Mononuclear cell (primary cell): Measurements from ENCODE around the gene TSPAN17. TPM values are rescaled to one million over a fixed set of nuclear protein-coding genes. Genes with fewer than 3 reads are reported as not detected.

Experiments
- H3K27me3 ChIP-seq: 2 replicates; pipeline ENCODE4 v1.6.0; 2011; ENCODE audit warnings: low read length, control low read depth; ENCODE audit not compliant: insufficient read depth
- H3K4me1 ChIP-seq: 2 replicates; pipeline ENCODE4 v1.5.1; 2011; ENCODE audit warnings: mild to moderate bottlenecking, low read length, control low read depth; ENCODE audit not compliant: insufficient read depth
- H3K4me3 ChIP-seq: 2 replicates; pipeline ENCODE4 v1.5.1; 2011; ENCODE audit warnings: mild to moderate bottlenecking, low read length, moderate library complexity
- H3K9me3 ChIP-seq: 2 replicates; pipeline ENCODE4 v1.5.1; 2011; ENCODE audit warnings: low read depth, mild to moderate bottlenecking, control low read depth, low read length
- total RNA-seq: library from RNA; depleted of rRNA; stranded (reverse); fragments of >200 nt; gene quantifications from one replicate; pipeline ENCODE4 v1.2.3, GENCODE V29; 2012

Gene TSPAN17
- total RNA-seq, 1 donor, result 8.9 TPM

GRCh38 chr5:176643491-176644219, 3.6 kb upstream of the TSPAN17 start:
- peaks cover 23% of the 10 kb centered on the region for H3K4me1 ChIP-seq
- no peaks in the 10 kb centered on the region for H3K9me3 ChIP-seq
- H3K27me3 ChIP-seq, result no peaks in the 10 kb centered on the region
- no peak overlapping the region for H3K4me3 ChIP-seq

- Histone ChIP-seq H3K4me1 (peaks cover 28% of the 10 kb centered on the region), H3K9me3 (no peaks in the 10 kb centered on the region), H3K4me3 (no peak overlapping the region), H3K27me3 (no peaks in the 10 kb centered on the region)
Measured at GRCh38 chr5:176644294-176644693, 3.0 kb upstream of the TSPAN17 start.

GRCh38 chr5:176644878-176645670, 2.2 kb upstream of the TSPAN17 start:
- H3K27me3 ChIP-seq, result no peaks in the 10 kb centered on the region

GRCh38 chr5:176646049-176646706, 1.1 kb upstream of the TSPAN17 start:
- Histone ChIP-seq H3K9me3 (no peaks in the 10 kb centered on the region), H3K27me3 (no peaks in the 10 kb centered on the region), H3K4me3 (no peak overlapping the region), H3K4me1 (peaks cover 28% of the 10 kb centered on the region)

More at GRCh38 chr5:176644878-176645670, 2.2 kb upstream of the TSPAN17 start:
- Histone ChIP-seq H3K4me1 (peaks cover 28% of the 10 kb centered on the region), H3K9me3 (no peaks in the 10 kb centered on the region), H3K4me3 (no peak overlapping the region)

- H3K4me1 ChIP-seq, result peaks cover 30% of the 10 kb centered on the region
- H3K9me3 ChIP-seq, result no peaks in the 10 kb centered on the region
- H3K4me3 ChIP-seq, result peak overlapping the region; percentile 60
- no peaks in the 10 kb centered on the region for H3K27me3 ChIP-seq
Measured at GRCh38 chr5:176646707-176647029, 616 bp upstream of the TSPAN17 start.

- Histone ChIP-seq H3K27me3 (no peaks in the 10 kb centered on the region), H3K4me1 (peaks cover 43% of the 10 kb centered on the region), H3K4me3 (peak overlapping the region; percentile 60), H3K9me3 (no peaks in the 10 kb centered on the region)
Measured at GRCh38 chr5:176647843-176648473, 674 bp downstream of the TSPAN17 start.

GRCh38 chr5:176648474-176649194, 1.4 kb downstream of the TSPAN17 start:
- Histone ChIP-seq H3K4me3 (no peak overlapping the region), H3K9me3 (no peaks in the 10 kb centered on the region), H3K4me1 (peaks cover 50% of the 10 kb centered on the region), H3K27me3 (no peaks in the 10 kb centered on the region)

- Histone ChIP-seq H3K9me3 (no peaks in the 10 kb centered on the region), H3K27me3 (no peaks in the 10 kb centered on the region), H3K4me3 (no peak overlapping the region), H3K4me1 (peaks cover 51% of the 10 kb centered on the region)
Measured at GRCh38 chr5:176650354-176650884, 3.1 kb downstream of the TSPAN17 start.

GRCh38 chr5:176651472-176651980, 4.2 kb downstream of the TSPAN17 start:
- Histone ChIP-seq H3K4me1 (peaks cover 47% of the 10 kb centered on the region), H3K9me3 (no peaks in the 10 kb centered on the region), H3K4me3 (no peak overlapping the region), H3K27me3 (no peaks in the 10 kb centered on the region)

- Histone ChIP-seq H3K9me3 (no peaks in the 10 kb centered on the region), H3K4me1 (peaks cover 43% of the 10 kb centered on the region), H3K27me3 (no peaks in the 10 kb centered on the region), H3K4me3 (no peak overlapping the region)
Measured at GRCh38 chr5:176652136-176652535, 4.9 kb downstream of the TSPAN17 start.

GRCh38 chr5:176653401-176654385, 6.4 kb downstream of the TSPAN17 start:
- peaks cover 35% of the 10 kb centered on the region for H3K4me1 ChIP-seq
- no peaks in the 10 kb centered on the region for H3K27me3 ChIP-seq
- no peaks in the 10 kb centered on the region for H3K9me3 ChIP-seq
- no peak overlapping the region for H3K4me3 ChIP-seq

GRCh38 chr5:176654856-176655255, 7.6 kb downstream of the TSPAN17 start:
- no peaks in the 10 kb centered on the region for H3K27me3 ChIP-seq
- no peaks in the 10 kb centered on the region for H3K9me3 ChIP-seq
- H3K4me1 ChIP-seq, result peaks cover 38% of the 10 kb centered on the region
- H3K4me3 ChIP-seq, result no peak overlapping the region

GRCh38 chr5:176656467-176656990, 9.2 kb downstream of the TSPAN17 start:
- H3K9me3 ChIP-seq, result no peaks in the 10 kb centered on the region
- H3K27me3 ChIP-seq, result no peaks in the 10 kb centered on the region
- H3K4me3 ChIP-seq, result no peak overlapping the region
- H3K4me1 ChIP-seq, result peaks cover 40% of the 10 kb centered on the region
